ENCODE data around the gene FAM168A. TPM values are rescaled to one million over a fixed set of nuclear protein-coding genes. Genes with fewer than 3 reads are reported as not detected.

The FAM168A gene
- polyA plus RNA-seq, 1 donor from 2014 or later = 2.6 TPM

- peak overlapping the region; percentile 99 to 100 (median 100) for H3K27ac Mint-ChIP-seq
- peaks cover 65 to 88% (median 78%) of the 10 kb centered on the region in 3 donors for H3K4me1 Mint-ChIP-seq
- H3K27me3 Mint-ChIP-seq = no peaks in the 10 kb centered on the region
- no peaks in the 10 kb centered on the region for H3K36me3 Mint-ChIP-seq
- H3K9me3 Mint-ChIP-seq = no peaks in the 10 kb centered on the region
- peak overlapping the region; percentile 60 to 98 (median 82) for H3K4me3 Mint-ChIP-seq
Measured at GRCh38 chr11:73381589-73381988, 216.3 kb downstream of the FAM168A start.

- Mint-ChIP-seq H3K9me3 (no peaks in the 10 kb centered on the region), H3K4me1 (peaks cover 59 to 83% (median 72%) of the 10 kb centered on the region in 3 donors), H3K27ac (peak overlapping the region; percentile 99 to 100 (median 100)), H3K4me3 (peak overlapping the region; percentile 16 to 98 (median 83)), H3K27me3 (no peaks in the 10 kb centered on the region), H3K36me3 (no peaks in the 10 kb centered on the region)
Measured at GRCh38 chr11:73380897-73381410, 217.0 kb downstream of the FAM168A start.

- peak overlapping the region; percentile 99 to 100 (median 100) for H3K27ac Mint-ChIP-seq
- peak overlapping the region; percentile 54 to 98 (median 88) for H3K4me3 Mint-ChIP-seq
- no peaks in the 10 kb centered on the region for H3K36me3 Mint-ChIP-seq
- H3K4me1 Mint-ChIP-seq = peaks cover 58 to 80% (median 66%) of the 10 kb centered on the region in 3 donors
- no peaks in the 10 kb centered on the region for H3K9me3 Mint-ChIP-seq
- H3K27me3 Mint-ChIP-seq = no peaks in the 10 kb centered on the region
Measured at GRCh38 chr11:73380331-73380730, 217.6 kb downstream of the FAM168A start.

GRCh38 chr11:73379189-73379880 lies 218.6 kb downstream of the FAM168A start:
- H3K4me3 Mint-ChIP-seq = peak overlapping the region; percentile 94 to 98 (median 96)
- peaks cover 55 to 70% (median 59%) of the 10 kb centered on the region in 3 donors for H3K4me1 Mint-ChIP-seq
- H3K9me3 Mint-ChIP-seq = no peaks in the 10 kb centered on the region
- no peaks in the 10 kb centered on the region for H3K27me3 Mint-ChIP-seq
- H3K27ac Mint-ChIP-seq = peak overlapping the region; percentile 99 to 100 (median 100)
- no peaks in the 10 kb centered on the region for H3K36me3 Mint-ChIP-seq

GRCh38 chr11:73376803-73377629 lies 220.9 kb downstream of the FAM168A start:
- Mint-ChIP-seq H3K36me3 (no peaks in the 10 kb centered on the region), H3K27me3 (no peaks in the 10 kb centered on the region), H3K4me1 (peaks cover 49 to 59% (median 51%) of the 10 kb centered on the region in 3 donors), H3K4me3 (peak overlapping the region; percentile 91 to 98 (median 96)), H3K27ac (peak overlapping the region; percentile 98 to 100 (median 100)), H3K9me3 (no peaks in the 10 kb centered on the region)

- Mint-ChIP-seq H3K27me3 (no peaks in the 10 kb centered on the region), H3K27ac (peak within 1 kb of the TSS; percentile 98 to 100 (median 100)), H3K4me1 (peaks cover 53 to 58% (median 55%) of the 10 kb centered on the region in 3 donors), H3K36me3 (no peaks in the 10 kb centered on the region), H3K9me3 (no peaks in the 10 kb centered on the region), H3K4me3 (peak within 1 kb of the TSS; percentile 91 to 98 (median 96))
Measured at GRCh38 chr11:73376160-73376802, 221.6 kb downstream of the FAM168A start, which contains the start of gene RELT. Gene RELT (plus strand): TSS chr11:73376399. CDS start chr11:73389137, 12,738 bp downstream.

- Mint-ChIP-seq H3K27me3 (no peaks in the 10 kb centered on the region), H3K4me3 (peak overlapping the region; percentile 86 to 98 (median 96)), H3K9me3 (no peaks in the 10 kb centered on the region), H3K27ac (peak overlapping the region; percentile 64 to 95 (median 76)), H3K36me3 (no peaks in the 10 kb centered on the region), H3K4me1 (peaks cover 51 to 57% (median 53%) of the 10 kb centered on the region in 3 donors)
Measured at GRCh38 chr11:73375830-73376159, 222.1 kb downstream of the FAM168A start.

GRCh38 chr11:73374151-73374550 lies 223.8 kb downstream of the FAM168A start:
- Mint-ChIP-seq H3K27ac (peak overlapping the region in 1 of 3 donors; percentile 95), H3K4me1 (peaks cover 36 to 52% (median 38%) of the 10 kb centered on the region in 3 donors), H3K4me3 (peak overlapping the region in 3 of 4 donors; percentile 33 to 98 (median 55)), H3K27me3 (no peaks in the 10 kb centered on the region), H3K9me3 (no peaks in the 10 kb centered on the region), H3K36me3 (no peaks in the 10 kb centered on the region)

GRCh38 chr11:73372375-73372993 lies 225.4 kb downstream of the FAM168A start:
- Mint-ChIP-seq H3K27ac (peak overlapping the region; percentile 71 to 85 (median 75)), H3K9me3 (no peaks in the 10 kb centered on the region), H3K4me3 (peak overlapping the region in 3 of 4 donors; percentile 47 to 85 (median 77)), H3K36me3 (no peaks in the 10 kb centered on the region), H3K27me3 (no peaks in the 10 kb centered on the region), H3K4me1 (peaks cover 29 to 44% (median 32%) of the 10 kb centered on the region in 3 donors)

- no peaks in the 10 kb centered on the region for H3K9me3 Mint-ChIP-seq
- H3K27me3 Mint-ChIP-seq = peaks cover 1% of the 10 kb centered on the region
- H3K4me3 Mint-ChIP-seq = peak overlapping the region in 3 of 4 donors; percentile 32 to 80 (median 80)
- H3K4me1 Mint-ChIP-seq = peaks cover 42 to 51% (median 47%) of the 10 kb centered on the region in 3 donors
- peak overlapping the region in 2 of 3 donors; percentile 68 to 91 for H3K27ac Mint-ChIP-seq
- H3K36me3 Mint-ChIP-seq = no peaks in the 10 kb centered on the region
Measured at GRCh38 chr11:73367482-73368024, 230.4 kb downstream of the FAM168A start.

GRCh38 chr11:73366953-73367352 lies 231.0 kb downstream of the FAM168A start:
- peaks cover 1% of the 10 kb centered on the region for H3K27me3 Mint-ChIP-seq
- peak overlapping the region in 1 of 3 donors; percentile 68 for H3K27ac Mint-ChIP-seq
- H3K36me3 Mint-ChIP-seq = no peaks in the 10 kb centered on the region
- H3K4me3 Mint-ChIP-seq = peak overlapping the region in 3 of 4 donors; percentile 32 to 80 (median 74)
- peaks cover 36 to 46% (median 41%) of the 10 kb centered on the region in 3 donors for H3K4me1 Mint-ChIP-seq
- no peaks in the 10 kb centered on the region for H3K9me3 Mint-ChIP-seq

GRCh38 chr11:73366265-73366610 lies 231.7 kb downstream of the FAM168A start:
- Mint-ChIP-seq H3K36me3 (peaks cover 2% of the 10 kb centered on the region), H3K27ac (peak overlapping the region; percentile 46 to 80 (median 74)), H3K9me3 (no peaks in the 10 kb centered on the region), H3K4me3 (peak overlapping the region; percentile 3 to 84 (median 39)), H3K4me1 (peaks cover 30 to 40% (median 38%) of the 10 kb centered on the region in 3 donors), H3K27me3 (peaks cover 1% of the 10 kb centered on the region)

GRCh38 chr11:73365352-73366264 lies 232.3 kb downstream of the FAM168A start:
- Mint-ChIP-seq H3K4me1 (peaks cover 28 to 38% (median 35%) of the 10 kb centered on the region in 3 donors), H3K27ac (peak overlapping the region; percentile 46 to 80 (median 74)), H3K4me3 (peak overlapping the region; percentile 3 to 84 (median 39)), H3K27me3 (peaks cover 1% of the 10 kb centered on the region), H3K9me3 (no peaks in the 10 kb centered on the region), H3K36me3 (peaks cover 2% of the 10 kb centered on the region)
